ENCODE data around the gene AATF.

AATF gene

DNA sequence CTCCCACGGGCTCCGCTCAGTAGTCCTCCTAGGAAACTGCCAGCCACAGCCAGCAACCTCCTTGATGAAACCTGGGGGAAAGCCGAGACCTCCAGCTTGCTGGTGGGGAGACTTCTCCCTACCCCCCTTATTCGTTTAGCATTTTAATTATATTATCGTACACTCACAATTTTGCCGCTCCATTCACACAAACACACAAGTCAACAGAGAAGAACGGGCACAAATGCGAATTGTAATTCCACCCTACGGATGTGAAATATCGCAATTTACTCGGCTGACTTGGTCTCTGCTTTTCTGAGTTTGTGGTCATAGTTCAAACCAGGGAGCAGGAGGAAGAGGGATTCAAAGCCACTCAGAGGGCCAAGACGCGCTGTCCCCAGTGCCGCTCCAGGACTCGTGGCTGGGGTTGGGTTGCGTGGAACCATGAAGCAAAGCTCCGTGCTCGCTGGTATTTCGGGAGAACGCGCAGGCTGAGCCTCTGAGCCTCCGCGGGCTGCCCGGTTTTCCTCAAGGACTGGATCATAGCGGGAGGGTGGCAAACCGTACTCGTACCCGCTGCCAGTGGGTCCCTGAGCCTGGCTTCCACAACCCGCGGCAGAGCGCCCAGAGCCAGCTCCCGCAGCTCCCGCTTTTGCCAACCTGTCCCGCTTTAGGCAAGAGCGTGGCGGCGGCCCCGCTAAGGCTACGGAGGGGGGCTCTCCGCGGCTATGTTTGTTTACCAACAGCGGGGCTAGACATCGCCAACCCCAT, 9.5 kb upstream of the AATF start:
- Histone ChIP-seq H3K4me1 (peaks cover 20% of the 10 kb centered on the region), H3K9me3 (peaks cover 3% of the 10 kb centered on the region; the same call in 1 of the 2 replicates), H3K4me3 (ENCODE audit: low read depth, low read length) (no peak overlapping the region), H3K36me3 (no peaks in the 10 kb centered on the region), H3K27me3 (peaks cover 98% of the 10 kb centered on the region)
- TF ChIP-seq, protein P1, sequence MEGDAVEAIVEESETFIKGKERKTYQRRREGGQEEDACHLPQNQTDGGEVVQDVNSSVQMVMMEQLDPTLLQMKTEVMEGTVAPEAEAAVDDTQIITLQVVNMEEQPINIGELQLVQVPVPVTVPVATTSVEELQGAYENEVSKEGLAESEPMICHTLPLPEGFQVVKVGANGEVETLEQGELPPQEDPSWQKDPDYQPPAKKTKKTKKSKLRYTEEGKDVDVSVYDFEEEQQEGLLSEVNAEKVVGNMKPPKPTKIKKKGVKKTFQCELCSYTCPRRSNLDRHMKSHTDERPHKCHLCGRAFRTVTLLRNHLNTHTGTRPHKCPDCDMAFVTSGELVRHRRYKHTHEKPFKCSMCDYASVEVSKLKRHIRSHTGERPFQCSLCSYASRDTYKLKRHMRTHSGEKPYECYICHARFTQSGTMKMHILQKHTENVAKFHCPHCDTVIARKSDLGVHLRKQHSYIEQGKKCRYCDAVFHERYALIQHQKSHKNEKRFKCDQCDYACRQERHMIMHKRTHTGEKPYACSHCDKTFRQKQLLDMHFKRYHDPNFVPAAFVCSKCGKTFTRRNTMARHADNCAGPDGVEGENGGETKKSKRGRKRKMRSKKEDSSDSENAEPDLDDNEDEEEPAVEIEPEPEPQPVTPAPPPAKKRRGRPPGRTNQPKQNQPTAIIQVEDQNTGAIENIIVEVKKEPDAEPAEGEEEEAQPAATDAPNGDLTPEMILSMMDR (IDR thresholded peaks at IDR 0.05; ENCODE audit: low read depth, low read length): no peak
- DNase-seq: no peak

DNA sequence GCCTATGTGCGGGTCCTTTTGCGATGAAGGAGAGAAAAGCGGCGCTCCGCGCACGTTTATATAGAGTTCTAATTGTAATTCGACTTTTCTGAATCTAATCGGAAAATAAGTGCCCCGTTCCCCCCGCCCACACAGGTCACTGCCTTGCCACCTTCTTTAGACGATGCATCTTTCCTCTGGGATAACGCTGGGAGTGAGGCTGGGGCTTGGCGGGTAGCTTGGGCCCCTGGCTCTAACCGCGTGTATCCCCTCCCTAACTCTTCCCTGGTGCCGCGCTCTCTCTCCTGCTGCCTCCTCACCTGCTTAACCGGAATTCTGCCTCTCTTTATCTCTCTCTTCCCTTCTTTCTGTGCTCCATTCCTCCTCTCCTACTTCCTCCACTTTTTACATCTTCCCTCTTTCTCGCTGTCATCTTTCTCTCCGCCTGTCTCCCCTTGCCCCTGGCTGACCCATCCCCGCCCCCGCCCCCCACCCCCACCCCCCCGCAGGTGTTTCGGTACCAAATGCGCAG, 8.9 kb upstream of the AATF start:
- no peak for DNase-seq
- TF ChIP-seq, protein P1 (IDR thresholded peaks at IDR 0.05; ENCODE audit: low read depth, low read length): no peak
- H3K4me1 ChIP-seq: peaks cover 18% of the 10 kb centered on the region
- H3K9me3 ChIP-seq: peaks cover 3% of the 10 kb centered on the region; the same call in 1 of the 2 replicates
- H3K27me3 ChIP-seq: peaks cover 98% of the 10 kb centered on the region
- H3K36me3 ChIP-seq: no peaks in the 10 kb centered on the region
- no peak overlapping the region for H3K4me3 ChIP-seq (ENCODE audit: low read depth, low read length)

DNA sequence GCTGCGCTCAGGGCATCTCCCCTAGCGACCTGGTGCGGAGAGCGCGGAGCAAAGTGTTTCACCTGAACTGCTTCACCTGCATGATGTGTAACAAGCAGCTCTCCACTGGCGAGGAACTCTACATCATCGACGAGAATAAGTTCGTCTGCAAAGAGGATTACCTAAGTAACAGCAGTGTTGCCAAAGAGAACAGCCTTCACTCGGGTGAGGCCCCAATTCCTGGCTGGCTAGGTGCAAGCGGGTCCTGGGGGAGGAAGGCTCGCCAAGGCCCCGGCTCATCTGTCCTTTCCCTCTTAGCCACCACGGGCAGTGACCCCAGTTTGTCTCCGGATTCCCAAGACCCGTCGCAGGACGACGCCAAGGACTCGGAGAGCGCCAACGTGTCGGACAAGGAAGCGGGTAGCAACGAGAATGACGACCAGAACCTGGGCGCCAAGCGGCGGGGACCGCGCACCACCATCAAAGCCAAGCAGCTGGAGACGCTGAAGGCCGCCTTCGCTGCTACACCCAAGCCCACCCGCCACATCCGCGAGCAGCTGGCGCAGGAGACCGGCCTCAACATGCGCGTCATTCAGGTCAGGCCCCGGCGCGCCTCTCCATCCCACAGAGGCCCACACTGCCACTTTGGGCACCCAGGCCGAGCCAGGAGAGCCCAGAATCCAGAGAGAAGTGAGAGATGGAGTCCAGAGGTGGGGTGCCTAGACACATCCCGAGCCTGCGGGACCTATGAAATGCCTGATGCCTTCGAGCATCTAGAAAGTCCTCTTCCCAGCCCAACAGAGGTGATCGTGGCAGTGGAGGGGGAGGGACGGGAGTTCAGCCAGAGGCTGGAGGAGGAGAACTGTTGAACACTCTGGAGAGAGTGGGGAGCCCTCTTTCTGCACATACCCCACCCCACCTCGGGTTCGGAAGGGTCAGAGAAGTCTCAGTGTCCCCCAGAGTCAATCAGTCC, 8.2 kb upstream of the AATF start:
- no peaks in the 10 kb centered on the region for H3K36me3 ChIP-seq
- no peak for DNase-seq
- TF ChIP-seq, protein P1 (IDR thresholded peaks at IDR 0.05; ENCODE audit: low read depth, low read length): no peak
- H3K27me3 ChIP-seq: peaks cover 98% of the 10 kb centered on the region
- peaks cover 11% of the 10 kb centered on the region for H3K4me1 ChIP-seq
- no peak overlapping the region for H3K4me3 ChIP-seq (ENCODE audit: low read depth, low read length)
- H3K9me3 ChIP-seq: peaks cover 3% of the 10 kb centered on the region; the same call in 1 of the 2 replicates

DNA sequence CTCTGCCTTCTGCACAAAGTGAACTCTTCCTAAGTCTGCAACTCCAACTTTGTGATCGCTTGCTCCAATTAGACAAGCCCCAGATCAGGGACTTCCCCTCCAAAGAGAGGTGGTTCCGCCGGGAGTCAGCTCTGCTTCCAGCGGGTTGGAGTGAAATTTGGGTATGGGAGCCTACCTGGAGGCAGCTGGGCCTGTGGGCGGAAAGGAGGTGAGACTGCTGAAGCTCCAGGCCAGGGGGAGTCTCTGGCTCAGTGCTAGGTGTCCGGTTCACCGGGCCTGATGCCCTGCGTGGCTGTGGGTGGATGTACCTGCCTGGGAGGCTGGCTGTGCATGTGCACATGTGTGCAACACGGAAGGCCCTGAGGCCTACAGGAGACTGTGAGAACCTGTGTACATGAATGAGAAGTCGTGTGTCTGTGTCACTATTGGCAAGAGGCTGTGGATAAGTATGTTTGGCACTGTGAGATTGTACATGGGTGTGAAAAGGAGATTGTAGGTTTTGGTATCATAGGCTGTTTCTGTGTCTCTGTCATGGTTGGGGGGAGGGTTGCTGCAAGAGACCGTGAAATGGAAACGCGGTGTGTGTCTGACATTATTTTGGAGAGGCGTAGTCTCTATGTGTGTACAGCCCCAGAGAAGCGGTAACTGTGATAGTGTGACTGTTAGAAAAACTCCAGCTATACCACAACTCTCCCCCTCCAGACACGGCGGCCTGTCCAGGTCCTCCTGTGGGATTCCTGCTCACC, 7.3 kb upstream of the AATF start:
- Histone ChIP-seq H3K9me3 (peaks cover 3% of the 10 kb centered on the region; the same call in 1 of the 2 replicates), H3K27me3 (peaks cover 98% of the 10 kb centered on the region), H3K4me3 (ENCODE audit: low read depth, low read length) (no peak overlapping the region), H3K36me3 (no peaks in the 10 kb centered on the region), H3K4me1 (peaks cover 4% of the 10 kb centered on the region)
- DNase-seq: no peak
- TF ChIP-seq, protein P1 (IDR thresholded peaks at IDR 0.05; ENCODE audit: low read depth, low read length): no peak

DNA sequence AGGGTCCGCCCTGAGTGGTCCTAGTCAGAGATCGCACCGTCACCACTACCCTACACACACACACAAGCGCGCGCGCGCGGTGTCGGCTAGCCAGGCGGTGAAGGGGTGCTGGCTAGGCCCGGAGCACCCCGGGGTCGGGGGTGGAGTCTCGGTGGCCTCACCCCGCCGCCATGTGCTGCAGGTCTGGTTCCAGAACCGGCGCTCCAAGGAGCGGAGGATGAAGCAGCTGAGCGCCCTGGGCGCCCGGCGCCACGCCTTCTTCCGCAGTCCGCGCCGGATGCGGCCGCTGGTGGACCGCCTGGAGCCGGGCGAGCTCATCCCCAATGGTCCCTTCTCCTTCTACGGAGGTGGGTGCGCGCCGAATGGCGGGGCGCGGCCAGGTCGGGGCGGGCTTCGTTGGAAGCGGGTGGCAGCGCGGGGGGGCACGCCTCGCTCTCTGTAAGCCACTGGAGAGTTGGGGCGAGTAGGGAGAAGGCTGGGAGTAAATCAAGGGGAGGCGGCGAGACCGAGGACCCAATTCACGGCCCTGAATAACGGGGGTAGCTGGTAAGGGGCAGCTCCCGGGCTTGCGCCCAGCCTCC, 6.6 kb upstream of the AATF start:
- no peak for DNase-seq
- TF ChIP-seq, protein P1 (IDR thresholded peaks at IDR 0.05; ENCODE audit: low read depth, low read length): no peak
- peaks cover 3% of the 10 kb centered on the region; the same call in 1 of the 2 replicates for H3K9me3 ChIP-seq
- peaks cover 98% of the 10 kb centered on the region for H3K27me3 ChIP-seq
- H3K4me3 ChIP-seq (ENCODE audit: low read depth, low read length): peak overlapping the region; percentile 30
- peaks cover 4% of the 10 kb centered on the region for H3K4me1 ChIP-seq
- no peaks in the 10 kb centered on the region for H3K36me3 ChIP-seq

All from BE2C (cell line).